SK-N-SH (cell line): ENCODE measurements around the gene CARD19.

Source experiments
- CHD2 ChIP-seq: fragments of 150-350 bp; IDR thresholded peaks from 2 replicates; pipeline ENCODE4 v1.6.1; 2018; ENCODE audit warnings: low read length; ENCODE audit not compliant: partially characterized antibody
- ELF1 ChIP-seq: IDR thresholded peaks from 2 replicates; pipeline ENCODE4 v1.4.0; 2012
- EZH2phosphoT487 ChIP-seq: fragments of 200-600 bp; sonication (generic); IDR thresholded peaks from 2 replicates; pipeline ENCODE4 v1.6.1; 2017; ENCODE audit warnings: low read depth, mixed run types, mild to moderate bottlenecking, antibody characterized with exemption, moderate library complexity, borderline replicate concordance
- POLR2AphosphoS5 ChIP-seq: IDR thresholded peaks from 2 replicates; pipeline ENCODE4 v1.6.1; 2012; ENCODE audit warnings: low read depth, low read length
- TAF1 ChIP-seq: IDR thresholded peaks from 2 replicates; pipeline ENCODE4 v1.6.1; 2012; ENCODE audit warnings: low read depth, mild to moderate bottlenecking, low read length, moderate library complexity, borderline replicate concordance
- TCF12 ChIP-seq: IDR thresholded peaks from 2 replicates; pipeline ENCODE4 v1.4.0; 2012
- TF ChIP-seq, protein P1 (sequence below): fragments of 200-600 bp; sonication (generic); IDR thresholded peaks from 2 replicates; pipeline ENCODE4 v1.6.1; 2017; ENCODE audit warnings: antibody characterized with exemption, mild to moderate bottlenecking, moderate library complexity
- TF ChIP-seq, protein P2 (sequence below): IDR thresholded peaks from 2 replicates; pipeline ENCODE4; 2012

DNA sequence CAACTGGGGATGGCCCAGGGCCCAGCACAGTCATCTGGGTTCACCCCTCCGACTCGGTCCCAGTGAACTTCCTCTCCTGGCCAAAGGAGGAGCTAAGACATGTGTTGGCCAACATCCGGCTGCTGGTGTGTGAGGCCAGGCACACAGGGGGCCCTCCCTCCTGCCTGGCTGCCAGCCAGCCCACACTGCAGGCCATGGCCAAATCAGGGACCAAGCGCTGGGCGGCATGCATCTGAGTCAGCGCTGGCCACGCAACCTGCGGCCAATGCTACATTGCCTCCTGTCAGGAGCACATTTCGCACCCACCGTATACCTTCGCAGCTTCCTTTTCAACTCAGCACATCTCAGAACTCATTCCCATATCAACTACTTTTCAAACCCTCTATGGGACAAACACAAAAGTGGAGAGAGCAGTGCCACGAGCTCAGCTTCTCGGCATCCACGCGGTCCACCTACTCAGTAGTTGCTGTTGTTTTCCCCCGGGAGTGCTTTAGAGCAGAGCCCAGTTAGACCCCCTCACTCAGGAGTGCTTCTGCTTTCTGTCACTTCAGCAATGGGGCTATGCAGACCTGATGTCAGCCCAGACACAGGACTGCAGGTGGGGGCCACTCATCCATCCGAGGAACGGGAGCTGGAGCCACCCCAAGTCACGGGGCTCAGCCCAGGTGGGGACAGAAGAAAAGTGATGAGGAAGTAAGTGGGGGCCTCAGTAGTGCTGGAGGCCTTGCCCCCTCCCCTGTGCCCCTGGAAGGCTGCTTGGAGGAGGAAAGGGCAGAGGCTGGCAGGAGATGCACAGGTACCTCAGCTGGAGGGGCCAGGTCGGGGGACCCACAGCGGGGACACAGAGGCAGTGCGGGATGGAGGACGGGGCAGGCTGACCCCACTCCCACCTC, 24.2 kb downstream of the CARD19 start:
- TF ChIP-seq, protein P1, sequence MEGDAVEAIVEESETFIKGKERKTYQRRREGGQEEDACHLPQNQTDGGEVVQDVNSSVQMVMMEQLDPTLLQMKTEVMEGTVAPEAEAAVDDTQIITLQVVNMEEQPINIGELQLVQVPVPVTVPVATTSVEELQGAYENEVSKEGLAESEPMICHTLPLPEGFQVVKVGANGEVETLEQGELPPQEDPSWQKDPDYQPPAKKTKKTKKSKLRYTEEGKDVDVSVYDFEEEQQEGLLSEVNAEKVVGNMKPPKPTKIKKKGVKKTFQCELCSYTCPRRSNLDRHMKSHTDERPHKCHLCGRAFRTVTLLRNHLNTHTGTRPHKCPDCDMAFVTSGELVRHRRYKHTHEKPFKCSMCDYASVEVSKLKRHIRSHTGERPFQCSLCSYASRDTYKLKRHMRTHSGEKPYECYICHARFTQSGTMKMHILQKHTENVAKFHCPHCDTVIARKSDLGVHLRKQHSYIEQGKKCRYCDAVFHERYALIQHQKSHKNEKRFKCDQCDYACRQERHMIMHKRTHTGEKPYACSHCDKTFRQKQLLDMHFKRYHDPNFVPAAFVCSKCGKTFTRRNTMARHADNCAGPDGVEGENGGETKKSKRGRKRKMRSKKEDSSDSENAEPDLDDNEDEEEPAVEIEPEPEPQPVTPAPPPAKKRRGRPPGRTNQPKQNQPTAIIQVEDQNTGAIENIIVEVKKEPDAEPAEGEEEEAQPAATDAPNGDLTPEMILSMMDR, result peak; percentile 37
- TF ChIP-seq CHD2 (no peak), EZH2phosphoT487 (no peak), POLR2AphosphoS5 (peak; percentile 77), TCF12 (peak; percentile 82), TAF1 (no peak), ELF1 (no peak; the same call in 1 of the 2 replicates)
- TF ChIP-seq, protein P2, sequence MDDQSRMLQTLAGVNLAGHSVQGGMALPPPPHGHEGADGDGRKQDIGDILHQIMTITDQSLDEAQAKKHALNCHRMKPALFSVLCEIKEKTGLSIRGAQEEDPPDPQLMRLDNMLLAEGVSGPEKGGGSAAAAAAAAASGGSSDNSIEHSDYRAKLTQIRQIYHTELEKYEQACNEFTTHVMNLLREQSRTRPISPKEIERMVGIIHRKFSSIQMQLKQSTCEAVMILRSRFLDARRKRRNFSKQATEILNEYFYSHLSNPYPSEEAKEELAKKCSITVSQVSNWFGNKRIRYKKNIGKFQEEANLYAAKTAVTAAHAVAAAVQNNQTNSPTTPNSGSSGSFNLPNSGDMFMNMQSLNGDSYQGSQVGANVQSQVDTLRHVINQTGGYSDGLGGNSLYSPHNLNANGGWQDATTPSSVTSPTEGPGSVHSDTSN, result peak; percentile 65
